ENCODE results near the gene KCTD2. TPM values are rescaled to one million over a fixed set of nuclear protein-coding genes. Genes with fewer than 3 reads are reported as not detected.

KCTD2 gene
- total RNA-seq, 1 donor from 2014 or later: 22.3 TPM

GRCh38 chr17:75110234-75110937 lies 63.4 kb downstream of the KCTD2 start:
- Mint-ChIP-seq H3K4me3 (ENCODE audit: unreplicated experiment) (peak overlapping the region; percentile 83), H3K27ac (ENCODE audit: unreplicated experiment) (peak overlapping the region; percentile 47)

GRCh38 chr17:75111777-75112335 lies 64.8 kb downstream of the KCTD2 start:
- peaks cover 38% of the 10 kb centered on the region for H3K4me1 Mint-ChIP-seq (ENCODE audit: unreplicated experiment)
- no peaks in the 10 kb centered on the region for H3K36me3 Mint-ChIP-seq (ENCODE audit: unreplicated experiment)
- DNase-seq (ENCODE audit: extremely low spot score, unreplicated experiment): no peak
- no peak for TF ChIP-seq CTCF (IDR thresholded peaks at IDR 0.05)
- no peaks in the 10 kb centered on the region for H3K27me3 Mint-ChIP-seq (ENCODE audit: unreplicated experiment)
- peak overlapping the region; percentile 51 for H3K4me3 Mint-ChIP-seq (ENCODE audit: unreplicated experiment)
- H3K9me3 Mint-ChIP-seq (ENCODE audit: unreplicated experiment): no peaks in the 10 kb centered on the region
- H3K27ac Mint-ChIP-seq (ENCODE audit: unreplicated experiment): no peak overlapping the region

More at GRCh38 chr17:75110234-75110937, 63.4 kb downstream of the KCTD2 start:
- TF ChIP-seq CTCF (IDR thresholded peaks at IDR 0.05): no peak
- Mint-ChIP-seq H3K9me3 (ENCODE audit: unreplicated experiment) (no peaks in the 10 kb centered on the region), H3K36me3 (ENCODE audit: unreplicated experiment) (peaks cover 2% of the 10 kb centered on the region), H3K4me1 (ENCODE audit: unreplicated experiment) (peaks cover 43% of the 10 kb centered on the region), H3K27me3 (ENCODE audit: unreplicated experiment) (no peaks in the 10 kb centered on the region)
- DNase-seq (ENCODE audit: extremely low spot score, unreplicated experiment): no peak

- H3K27me3 Mint-ChIP-seq (ENCODE audit: unreplicated experiment): no peaks in the 10 kb centered on the region
- no peaks in the 10 kb centered on the region for H3K9me3 Mint-ChIP-seq (ENCODE audit: unreplicated experiment)
- H3K4me3 Mint-ChIP-seq (ENCODE audit: unreplicated experiment): peak overlapping the region; percentile 59
- H3K27ac Mint-ChIP-seq (ENCODE audit: unreplicated experiment): peak overlapping the region; percentile 54
- peaks cover 36% of the 10 kb centered on the region for H3K4me1 Mint-ChIP-seq (ENCODE audit: unreplicated experiment)
- peaks cover 7% of the 10 kb centered on the region for H3K36me3 Mint-ChIP-seq (ENCODE audit: unreplicated experiment)
- peak; percentile 97 for TF ChIP-seq CTCF (IDR thresholded peaks at IDR 0.05)
- DNase-seq (ENCODE audit: extremely low spot score, unreplicated experiment): peak; percentile 95
Measured at GRCh38 chr17:75113798-75114551, 67.0 kb downstream of the KCTD2 start.

DNA sequence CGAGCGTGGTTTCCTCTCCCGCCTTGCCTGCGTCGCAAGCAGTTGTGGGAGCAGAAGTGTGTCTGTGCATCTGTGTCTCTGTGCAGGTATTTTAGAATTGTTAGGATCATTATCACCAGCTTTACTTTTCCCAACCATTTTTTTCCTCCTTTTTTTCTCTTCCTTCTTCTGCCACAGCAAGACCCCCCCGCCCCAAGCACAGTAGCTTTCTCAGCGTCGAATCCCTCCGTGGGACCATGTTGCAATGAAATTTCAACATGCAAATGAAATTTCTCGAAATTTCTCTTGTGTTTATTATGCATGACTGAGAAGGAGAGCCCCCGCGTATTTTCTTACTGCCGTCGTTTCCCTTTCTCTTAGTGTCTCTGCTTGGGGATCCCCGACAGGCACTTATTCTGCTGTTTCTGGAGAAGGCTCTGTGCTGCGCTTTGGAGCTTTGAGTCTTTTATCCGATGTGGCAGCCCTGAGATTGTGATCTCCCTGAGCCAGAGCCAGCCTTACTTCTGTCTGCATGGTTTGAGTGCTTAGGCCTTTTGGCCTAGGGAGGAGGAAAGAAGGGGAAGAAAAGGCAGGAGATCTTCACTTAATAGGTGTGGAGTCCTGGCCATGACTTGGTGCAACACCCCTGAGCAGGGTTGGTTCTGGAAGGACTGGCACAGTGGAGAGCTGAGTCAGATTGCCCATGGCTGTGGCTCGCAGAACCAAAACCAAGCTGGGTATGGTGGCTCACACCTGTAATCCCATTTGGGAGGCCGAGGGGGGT lies 67.7 kb downstream of the KCTD2 start:
- H3K27ac Mint-ChIP-seq (ENCODE audit: unreplicated experiment): peak overlapping the region; percentile 54

More for the DNA sequence above, 67.7 kb downstream of the KCTD2 start:
- H3K36me3 Mint-ChIP-seq (ENCODE audit: unreplicated experiment): peaks cover 7% of the 10 kb centered on the region
- TF ChIP-seq CTCF (IDR thresholded peaks at IDR 0.05): no peak
- no peaks in the 10 kb centered on the region for H3K9me3 Mint-ChIP-seq (ENCODE audit: unreplicated experiment)
- peaks cover 34% of the 10 kb centered on the region for H3K4me1 Mint-ChIP-seq (ENCODE audit: unreplicated experiment)
- peak overlapping the region; percentile 59 for H3K4me3 Mint-ChIP-seq (ENCODE audit: unreplicated experiment)
- H3K27me3 Mint-ChIP-seq (ENCODE audit: unreplicated experiment): no peaks in the 10 kb centered on the region
- no peak for DNase-seq (ENCODE audit: extremely low spot score, unreplicated experiment)

Other genes starting within 250 kb of the KCTD2 start
- 0.10 and 0.13 TPM in 2 replicates for gene GRIN2C, start 187.3 kb upstream of the KCTD2 start, total RNA-seq
- 9.1 and 11.2 TPM in 2 replicates for gene FDXR, start 174.2 kb upstream of the KCTD2 start, total RNA-seq
- gene FADS6, start 153.6 kb upstream of the KCTD2 start, total RNA-seq: not detected in 2 replicates
- not detected in 2 replicates for gene USH1G, start 124.0 kb upstream of the KCTD2 start, total RNA-seq
- not detected in 2 replicates for gene OTOP2, start 123.0 kb upstream of the KCTD2 start, total RNA-seq
- not detected in 2 replicates for gene OTOP3, start 111.3 kb upstream of the KCTD2 start, total RNA-seq
- 10.1 and 11.9 TPM in 2 replicates for gene HID1, start 74.5 kb upstream of the KCTD2 start, total RNA-seq
- 21.4 and 22.8 TPM in 2 replicates for gene CDR2L, start 59.6 kb upstream of the KCTD2 start, total RNA-seq
- gene MRPL58, start 34.6 kb upstream of the KCTD2 start, total RNA-seq: 22.4 and 25.1 TPM in 2 replicates
- 195 and 212 TPM in 2 replicates for gene ATP5PD, start 256 bp upstream of the KCTD2 start, total RNA-seq
- gene SLC16A5, start 40.7 kb downstream of the KCTD2 start, total RNA-seq: 7.0 and 7.6 TPM in 2 replicates
- 12.8 and 13.6 TPM in 2 replicates for gene ARMC7, start 62.7 kb downstream of the KCTD2 start, total RNA-seq
- gene NT5C, start 84.5 kb downstream of the KCTD2 start, total RNA-seq: 45.6 and 48.2 TPM in 2 replicates
- 89.7 and 95.9 TPM in 2 replicates for gene JPT1, start 107.3 kb downstream of the KCTD2 start, total RNA-seq
- gene SUMO2, start 135.7 kb downstream of the KCTD2 start, total RNA-seq: 472 and 483 TPM in 2 replicates
- gene NUP85, start 158.5 kb downstream of the KCTD2 start, total RNA-seq: 58.1 and 61.1 TPM in 2 replicates
- 34.3 and 34.6 TPM in 2 replicates for gene GGA3, start 214.4 kb downstream of the KCTD2 start, total RNA-seq
- 49.6 and 50.4 TPM in 2 replicates for gene MRPS7, start 214.7 kb downstream of the KCTD2 start, total RNA-seq
- gene MIF4GD, start 224.0 kb downstream of the KCTD2 start, total RNA-seq: 25.4 and 27.9 TPM in 2 replicates
- gene SLC25A19, start 242.2 kb downstream of the KCTD2 start, total RNA-seq: 8.6 and 12.3 TPM in 2 replicates